ENCODE measurements around the gene BPIFB6. TPM values are rescaled to one million over a fixed set of nuclear protein-coding genes. Genes with fewer than 3 reads are reported as not detected.

BPIFB6 gene
- total and polyA plus RNA-seq, 9 donors: not detected

- WGBS, 3 donors: 24 to 33% (median 24%) methylated on average over 9 of the region's 9 CpGs
- intact Hi-C loops (cut with DNase I): loop anchor here in 1 of 4 donors (10.0 kb wide), 1 partner anchor 57 kb away; the partner anchor contains the start of genes BPIFB2 and SUN5
- Histone ChIP-seq H3K27me3 (no peaks in the 10 kb centered on the region), H3K4me1 (ENCODE audit: insufficient read depth) (no peaks in the 10 kb centered on the region), H3K4me3 (no peak overlapping the region), H3K36me3 (no peaks in the 10 kb centered on the region), H3K27ac (no peak overlapping the region), H3K9me3 (no peaks in the 10 kb centered on the region)
- no peak for TF ChIP-seq POLR2A (IDR thresholded peaks at IDR 0.05)
- TF ChIP-seq CTCF (IDR thresholded peaks at IDR 0.05): no peak
- TF ChIP-seq EP300 (IDR thresholded peaks at IDR 0.05): no peak
- no peak for DNase-seq
Measured at GRCh38 chr20:33062105-33062824, 30.8 kb downstream of the BPIFB6 start.

GRCh38 chr20:33062825-33063149 lies 31.3 kb downstream of the BPIFB6 start:
- Histone ChIP-seq H3K27me3 (no peaks in the 10 kb centered on the region), H3K9me3 (no peaks in the 10 kb centered on the region), H3K4me1 (ENCODE audit: insufficient read depth) (no peaks in the 10 kb centered on the region), H3K4me3 (no peak overlapping the region), H3K36me3 (no peaks in the 10 kb centered on the region), H3K27ac (no peak overlapping the region)
- intact Hi-C loops (cut with DNase I): loop anchor here in 1 of 4 donors (10.0 kb wide), 1 partner anchor 58 kb away; the partner anchor contains the start of genes BPIFB2 and SUN5
- no peak for TF ChIP-seq EP300 (IDR thresholded peaks at IDR 0.05)
- no peak for TF ChIP-seq POLR2A (IDR thresholded peaks at IDR 0.05)
- TF ChIP-seq CTCF (IDR thresholded peaks at IDR 0.05): no peak
- WGBS, 3 donors: 40 to 58% (median 47%) methylated on average over 1 of the region's 1 CpG
- no peak for DNase-seq

- Histone ChIP-seq H3K4me1 (ENCODE audit: insufficient read depth) (no peaks in the 10 kb centered on the region), H3K36me3 (no peaks in the 10 kb centered on the region), H3K4me3 (no peak overlapping the region), H3K27me3 (no peaks in the 10 kb centered on the region), H3K9me3 (no peaks in the 10 kb centered on the region), H3K27ac (no peak overlapping the region)
- WGBS, 3 donors: 84 to 89% (median 87%) methylated on average over 6 of the region's 6 CpGs
- intact Hi-C loops (cut with DNase I): loop anchor here in 1 of 4 donors (10.0 kb wide), 1 partner anchor 58 kb away; the partner anchor contains the start of genes BPIFB2 and SUN5
- no peak for TF ChIP-seq POLR2A (IDR thresholded peaks at IDR 0.05)
- TF ChIP-seq CTCF (IDR thresholded peaks at IDR 0.05): no peak
- no peak for TF ChIP-seq EP300 (IDR thresholded peaks at IDR 0.05)
- DNase-seq: no peak
Measured at GRCh38 chr20:33063271-33063670, 31.8 kb downstream of the BPIFB6 start.

- Histone ChIP-seq H3K27ac (no peak overlapping the region), H3K4me1 (ENCODE audit: insufficient read depth) (no peaks in the 10 kb centered on the region), H3K27me3 (no peaks in the 10 kb centered on the region), H3K4me3 (no peak overlapping the region), H3K9me3 (no peaks in the 10 kb centered on the region), H3K36me3 (no peaks in the 10 kb centered on the region)
- intact Hi-C loops (cut with DNase I): loop anchor here in 1 of 4 donors (10.0 kb wide), 1 partner anchor 60 kb away; the partner anchor contains the start of genes BPIFB2 and SUN5
- no peak for DNase-seq
- no peak for TF ChIP-seq EP300 (IDR thresholded peaks at IDR 0.05)
- no peak for TF ChIP-seq POLR2A (IDR thresholded peaks at IDR 0.05)
- TF ChIP-seq CTCF (IDR thresholded peaks at IDR 0.05): no peak
- 88 to 91% (median 90%) methylated on average over 11 of the region's 11 CpGs for WGBS, 3 donors
Measured at GRCh38 chr20:33064572-33065287, 33.3 kb downstream of the BPIFB6 start.
